Measurements from ENCODE around the gene CDKAL1. TPM values are rescaled to one million over a fixed set of nuclear protein-coding genes. Genes with fewer than 3 reads are reported as not detected.

Gene CDKAL1
- total and polyA plus RNA-seq, 10 of the 15 experiments (the other 5 are each of a cell fraction or from before 2014, with no cell fraction given), result 10.7 to 26.9 (median 17.3) TPM

- Histone ChIP-seq H3K36me3 (ENCODE audit: control insufficient read depth in 2 of 2, insufficient read depth in 2 of 2, low read length in 1 of 2) (no peaks in the 10 kb centered on the region), H3K4me2 (ENCODE audit: control insufficient read depth, insufficient read depth) (no peak overlapping the region), H3K4me3 (no peak overlapping the region), H3K27me3 (replicated peaks in 1 of 2; ENCODE audit: control insufficient read depth in 2 of 2, insufficient read depth in 2 of 2, low read length in 1 of 2) (no peaks in the 10 kb centered on the region), H3K79me2 (ENCODE audit: control insufficient read depth, insufficient read depth, low read length) (no peaks in the 10 kb centered on the region), H3K9me3 (replicated peaks; ENCODE audit: control insufficient read depth, insufficient read depth, low read length) (peaks cover under 1% of the 10 kb centered on the region; the same call in 1 of the 3 replicates), H3K27ac (ENCODE audit: control insufficient read depth, insufficient read depth) (no peak overlapping the region), H4K20me1 (ENCODE audit: control insufficient read depth, insufficient read depth) (no peaks in the 10 kb centered on the region), H2AFZ (ENCODE audit: control insufficient read depth, low read depth, low read length) (no peak overlapping the region), H3K9ac (ENCODE audit: control insufficient read depth, insufficient read depth, low read length) (no peak overlapping the region), H3K4me1 (ENCODE audit: control insufficient read depth, insufficient read depth, low read length) (peaks cover 3% of the 10 kb centered on the region; the same call in 1 of the 2 replicates)
- ChIA-PET RAD21 (ENCODE audit: unreplicated experiment) (interaction anchor here (1.1 to 1.7 kb wide), 4 partner anchors 145 to 569 kb away, joined by 3 to 9 read pairs (median 4); no protein-coding TSS in a partner anchor), CTCF (interaction anchor here (0.7 to 1.5 kb wide), 7 partner anchors 14 to 574 kb away, joined by 3 to 5 read pairs (median 3); partner anchors contain the start of gene SOX4), SMC1A (ENCODE audit: uncharacterized antibody, unreplicated experiment) (interaction anchor here (0.6 to 3.1 kb wide), 12 partner anchors 10 to 574 kb away, joined by 3 to 13 read pairs (median 4); partner anchors contain the start of gene SOX4), POLR2A (no interaction called here)
- FAIRE-seq (no peak), ATAC-seq (no peak), DNase-seq (ENCODE audit: low read depth, low spot score) (no peak)
- TF ChIP-seq CTCF (IDR thresholded peaks at IDR 0.05 in 2 of 3, conservative IDR thresholded peaks at IDR 0.05 in 1 of 3; ENCODE audit: control insufficient read depth in 2 of 3, extremely low read depth in 1 of 3, insufficient read depth in 1 of 3, low read depth in 3 of 3, low read length in 3 of 3) (peak in 2 of 3 experiments; percentile 6 to 20; a peak in 3 of 6 replicates), RAD21 (IDR thresholded peaks at IDR 0.05; ENCODE audit: insufficient read depth, low read depth, low read length) (peak; percentile 51; the same call in 1 of the 2 replicates), SMC3 (IDR thresholded peaks at IDR 0.05; ENCODE audit: borderline replicate concordance, low read length) (peak; percentile 11; the same call in 1 of the 2 replicates), MAX (IDR thresholded peaks at IDR 0.05; ENCODE audit: low read depth, low read length) (no peak)
- 98% methylated on average over 2 of the region's 2 CpGs for WGBS (ENCODE audit: insufficient coverage, insufficient replicate concordance, low lambda C conversion rate, missing lambda C conversion rate)
- in situ Hi-C loops (cut with MboI) (loop anchor here (10.0 kb wide), 1 partner anchor 565 kb away; no protein-coding TSS in a partner anchor), intact Hi-C loops (cut with micrococcal nuclease; ENCODE audit: unreplicated experiment) (loop anchor here (5.0 kb wide), 2 partner anchors 243 to 418 kb away; no protein-coding TSS in a partner anchor)
- no TSS peak for BruUV-seq (replicated peaks)
Measured at GRCh38 chr6:21019614-21020013, 485.4 kb downstream of the CDKAL1 start.
